Keratinocyte (primary cell): ENCODE results near the gene CYP1A1. TPM values are rescaled to one million over a fixed set of nuclear protein-coding genes. Genes with fewer than 3 reads are reported as not detected.

Experiments
- DNase-seq: peaks from one replicate; pipeline ENCODE4 v3.0.0-alpha.2; 2011; ENCODE audit warnings: low read depth, missing footprints, low spot score
- FAIRE-seq: peaks from 2 replicates; lab custom pipeline; 2011; peaks lifted over from hg19 to GRCh38; lab: Jason Lieb, UNC
- H2AFZ ChIP-seq: 2 replicates; pipeline ENCODE4 v1.6.0; 2012; ENCODE audit warnings: low read length, control low read depth, inconsistent platforms; ENCODE audit not compliant: control insufficient read depth
- H3K27ac ChIP-seq: 2 replicates; pipeline ENCODE4 v1.5.1; 2011; ENCODE audit warnings: low read length; ENCODE audit not compliant: control insufficient read depth, insufficient read depth
- H3K27me3 ChIP-seq: 3 replicates; pipeline ENCODE4 v1.6.0; 2011; ENCODE audit warnings: low read length; ENCODE audit not compliant: control insufficient read depth, insufficient read depth; ENCODE audit errors: extremely low read depth
- H3K36me3 ChIP-seq, 2 experiments: 2 replicates in 1 of 2; 3 replicates in 1 of 2; pipeline ENCODE4 v1.5.1; 2011; ENCODE audit warnings: low read length in 2 of 2, mild to moderate bottlenecking in 1 of 2; ENCODE audit not compliant: control insufficient read depth in 2 of 2, insufficient read depth in 2 of 2; ENCODE audit errors: extremely low read depth in 1 of 2
- H3K4me1 ChIP-seq: 3 replicates; pipeline ENCODE4 v1.5.1; 2011; ENCODE audit warnings: low read length; ENCODE audit not compliant: control insufficient read depth, insufficient read depth; ENCODE audit errors: extremely low read depth
- H3K4me2 ChIP-seq: 3 replicates; pipeline ENCODE4 v1.6.0; 2011; ENCODE audit warnings: low read depth, low read length; ENCODE audit not compliant: control insufficient read depth, insufficient read depth; ENCODE audit errors: extremely low read depth
- H3K4me3 ChIP-seq, 3 experiments: fragments of 200-600 bp in 1 of 3; sonication (generic) in 1 of 3; 2 replicates in 2 of 3; 3 replicates in 1 of 3; pipeline ENCODE4 v1.5.1; 2011 to 2016; ENCODE audit warnings: low read length in 3 of 3, mild to moderate bottlenecking in 3 of 3, control low read depth in 2 of 3, inconsistent platforms in 1 of 3, low read depth in 1 of 3, mixed read lengths in 1 of 3, mixed run types in 1 of 3, moderate library complexity in 1 of 3; ENCODE audit not compliant: control insufficient read depth in 2 of 3, insufficient read depth in 2 of 3; ENCODE audit errors: extremely low read depth in 1 of 3
- H3K79me2 ChIP-seq: 2 replicates; pipeline ENCODE4 v1.6.0; 2012; ENCODE audit warnings: low read length; ENCODE audit not compliant: control insufficient read depth, insufficient read depth
- H3K9ac ChIP-seq: 3 replicates; pipeline ENCODE4 v1.6.0; 2011; ENCODE audit warnings: low read length; ENCODE audit not compliant: control insufficient read depth, insufficient read depth; ENCODE audit errors: extremely low read depth
- H3K9me1 ChIP-seq: 3 replicates; pipeline ENCODE4 v1.6.0; 2011; ENCODE audit warnings: low read length; ENCODE audit not compliant: control insufficient read depth, insufficient read depth; ENCODE audit errors: extremely low read depth
- H3K9me3 ChIP-seq: 2 replicates; pipeline ENCODE4 v1.5.1; 2012; ENCODE audit warnings: low read depth, low read length; ENCODE audit not compliant: control insufficient read depth
- H4K20me1 ChIP-seq: 3 replicates; pipeline ENCODE4 v1.6.0; 2011; ENCODE audit warnings: low read length; ENCODE audit not compliant: control insufficient read depth, insufficient read depth; ENCODE audit errors: extremely low read depth
- CTCF ChIP-seq, 3 experiments: IDR thresholded peaks in 1 of 3; conservative IDR thresholded peaks in 1 of 3; optimal IDR thresholded peaks in 1 of 3; 2 replicates in 2 of 3; 3 replicates in 1 of 3; pipeline versions ENCODE3 to v1.5.1; 2011; ENCODE audit warnings: low read length in 3 of 3, mild to moderate bottlenecking in 3 of 3, moderate library complexity in 2 of 3, control low read depth in 1 of 3, inconsistent platforms in 1 of 3; ENCODE audit not compliant: insufficient read depth in 2 of 3; ENCODE audit errors: extremely low read depth in 1 of 3
- EZH2 ChIP-seq: IDR thresholded peaks from one replicate; pipeline ENCODE4 v1.6.1; 2012; ENCODE audit warnings: inconsistent platforms, mild to moderate bottlenecking, low read length, moderate library complexity
- dilution Hi-C: fragments of 300-500 bp; cut with MboI; formaldehyde crosslinking; loops from one replicate; pipeline ENCODE4 v1.7.0; 2020; ENCODE audit warnings: low sequenced_read_pairs; ENCODE audit not compliant: extremely low pct_ligation_motif_present
- polyA plus RNA-seq, 5 experiments: library from polyadenylated mRNA; depleted of rRNA in 3 of 5; stranded (reverse) in 3 of 5; stranded (forward) in 1 of 5; unstranded in 1 of 5; fragments of >200 nt; gene quantifications; 1 replicate in 1 of 5; 2 replicates in 3 of 5; 3 replicates in 1 of 5; pipeline versions ENCODE4 v1.2.1 to v1.2.3, GENCODE V29; 2011 to 2012; ENCODE audit warnings: missing spikeins in 2 of 5, low read depth in 1 of 5, low replicate concordance in 1 of 5

The CYP1A1 gene
- polyA plus RNA-seq, 1 donor (not counting 4 experiments of a cell fraction or from before 2014, with no cell fraction given), result 4.8 TPM

GRCh38 chr15:74773329-74773728 lies 48.0 kb upstream of the CYP1A1 start:
- H4K20me1 ChIP-seq, result no peaks in the 10 kb centered on the region
- no peak overlapping the region for H3K4me2 ChIP-seq
- no peaks in the 10 kb centered on the region for H3K79me2 ChIP-seq
- dilution Hi-C loops, result loop anchor here (10.0 kb wide), 1 partner anchor 129 kb away; no protein-coding TSS in a partner anchor
- H2AFZ ChIP-seq, result peak overlapping the region; percentile 37
- no peaks in the 10 kb centered on the region for H3K9me3 ChIP-seq
- FAIRE-seq (no peak), DNase-seq (no peak)
- no peak overlapping the region for H3K9ac ChIP-seq
- H3K4me3 ChIP-seq, result no peak overlapping the region
- H3K4me1 ChIP-seq, result peaks cover 7% of the 10 kb centered on the region
- H3K9me1 ChIP-seq, result no peaks in the 10 kb centered on the region
- peaks cover 14% of the 10 kb centered on the region for H3K27me3 ChIP-seq
- H3K36me3 ChIP-seq, result no peaks in the 10 kb centered on the region
- TF ChIP-seq EZH2 (no peak), CTCF (optimal IDR thresholded peaks at IDR 0.05 in 1 of 3, IDR thresholded peaks at IDR 0.05 in 1 of 3, conservative IDR thresholded peaks at IDR 0.05 in 1 of 3; ENCODE audit: extremely low read depth in 1 of 3, insufficient read depth in 2 of 3, low read length in 3 of 3) (no peak)
- no peak overlapping the region for H3K27ac ChIP-seq

- Histone ChIP-seq H3K27ac (no peak overlapping the region), H3K79me2 (no peaks in the 10 kb centered on the region), H3K27me3 (peaks cover 14% of the 10 kb centered on the region), H3K9me1 (no peaks in the 10 kb centered on the region), H3K4me3 (no peak overlapping the region), H3K36me3 (no peaks in the 10 kb centered on the region), H3K4me1 (peaks cover 7% of the 10 kb centered on the region), H3K9ac (no peak overlapping the region), H3K4me2 (no peak overlapping the region), H3K9me3 (no peaks in the 10 kb centered on the region), H4K20me1 (no peaks in the 10 kb centered on the region), H2AFZ (no peak overlapping the region)
- FAIRE-seq (no peak), DNase-seq (no peak)
- dilution Hi-C loops, result loop anchor here (10.0 kb wide), 1 partner anchor 126 kb away; no protein-coding TSS in a partner anchor
- no peak for TF ChIP-seq CTCF (optimal IDR thresholded peaks at IDR 0.05 in 1 of 3, IDR thresholded peaks at IDR 0.05 in 1 of 3, conservative IDR thresholded peaks at IDR 0.05 in 1 of 3; ENCODE audit: extremely low read depth in 1 of 3, insufficient read depth in 2 of 3, low read length in 3 of 3)
- TF ChIP-seq EZH2, result no peak
These were observed 45.0 kb upstream of the CYP1A1 start for GRCh38 chr15:74770211-74770903.
